B cell (primary cell): ENCODE data around the gene PGM1. TPM values are rescaled to one million over a fixed set of nuclear protein-coding genes. Genes with fewer than 3 reads are reported as not detected.

Experiments used
- ATAC-seq: fragments of 200-7000 bp; cut with Tn5 transposase; one replicate; pipeline ENCODE4 v1.10.0; 2021; ENCODE audit warnings: low read depth, mild to moderate bottlenecking, moderate number of reproducible peaks, moderate library complexity
- CTCF ChIA-PET: fragments of 350-600 bp; sonication (Branson Sonifier 250); formaldehyde crosslinking; loops from one replicate; lab custom pipeline; 2021; ENCODE audit warnings: antibody characterized with exemption, inconsistent platforms; lab: Charles Lee
- POLR2A ChIA-PET: fragments of 350-600 bp; sonication (Branson Sonifier 250); formaldehyde crosslinking; loops from one replicate; lab custom pipeline; 2021; ENCODE audit warnings: antibody characterized with exemption; lab: Charles Lee
- DNase-seq: peaks from one replicate; pipeline ENCODE4 v3.0.0; 2013
- H2AFZ ChIP-seq: 2 replicates; pipeline ENCODE4 v1.6.1; 2012; ENCODE audit warnings: mild to moderate bottlenecking, low read depth, low read length; ENCODE audit not compliant: insufficient read depth, poor library complexity, severe bottlenecking
- H3K27ac ChIP-seq, 2 donors: 1 replicate in 1 of 2; 2 replicates in 1 of 2; pipeline ENCODE4 v1.5.1; 2012 to 2013; ENCODE audit warnings: low read length in 2 of 2, mild to moderate bottlenecking in 2 of 2, moderate library complexity in 1 of 2
- H3K27me3 ChIP-seq, 4 experiments: fragments of 200-600 bp in 1 of 4; sonication (generic) in 1 of 4; replicated peaks in 1 of 4; 1 replicate in 2 of 4; 2 replicates in 2 of 4; pipeline versions ENCODE4 v1.6.1 to v1.7.0; 2013 to 2016; ENCODE audit warnings: low read length in 3 of 4, mild to moderate bottlenecking in 2 of 4, mixed read lengths in 1 of 4, moderate library complexity in 1 of 4; ENCODE audit not compliant: insufficient read depth in 4 of 4, control insufficient read depth in 3 of 4; ENCODE audit errors: control extremely low read depth in 1 of 4
- H3K36me3 ChIP-seq, 2 experiments: replicated peaks in 1 of 2; 1 replicate in 1 of 2; 2 replicates in 1 of 2; pipeline versions ENCODE4 v1.6.1 to v1.7.1; 2013; ENCODE audit warnings: low read length in 1 of 2; ENCODE audit not compliant: insufficient read depth in 2 of 2, control insufficient read depth in 1 of 2; ENCODE audit errors: control extremely low read depth in 1 of 2, extremely low read depth in 1 of 2
- H3K4me1 ChIP-seq, 2 donors: fragments of 200-600 bp in 1 of 2; sonication (generic) in 1 of 2; 1 replicate in 1 of 2; 2 replicates in 1 of 2; pipeline versions ENCODE4 v1.5.1 to v1.6.1; 2013 to 2017; ENCODE audit warnings: low read length in 2 of 2; ENCODE audit not compliant: control insufficient read depth in 2 of 2, insufficient read depth in 2 of 2
- H3K4me2 ChIP-seq: replicated peaks from 2 replicates; pipeline ENCODE3; 2012; ENCODE audit warnings: mild to moderate bottlenecking, low read depth, low read length; ENCODE audit not compliant: poor library complexity, severe bottlenecking
- H3K4me3 ChIP-seq, 5 experiments: fragments of 200-600 bp in 1 of 5; sonication (generic) in 1 of 5; 1 replicate in 3 of 5; 2 replicates in 2 of 5; pipeline versions ENCODE4 v1.5.1 to v1.7.0; 2011 to 2016; ENCODE audit warnings: low read length in 4 of 5, mild to moderate bottlenecking in 4 of 5, low read depth in 2 of 5, control low read depth in 1 of 5, moderate library complexity in 1 of 5; ENCODE audit not compliant: insufficient read depth in 1 of 5; ENCODE audit errors: control extremely low read depth in 1 of 5, extremely low read depth in 1 of 5
- H3K79me2 ChIP-seq: fragments of 200-600 bp; sonication (generic); one replicate; pipeline ENCODE4 v1.6.0; 2016; ENCODE audit warnings: low read length; ENCODE audit not compliant: control insufficient read depth, insufficient read depth
- H3K9ac ChIP-seq: fragments of 200-600 bp; sonication (generic); 2 replicates; pipeline ENCODE4 v1.6.1; 2017; ENCODE audit warnings: mild to moderate bottlenecking, low read length, moderate library complexity
- H3K9me3 ChIP-seq, 3 donors: one replicate each; pipeline versions ENCODE4 v1.6.1 to v1.7.1; 2013; ENCODE audit warnings: low read length in 2 of 3; ENCODE audit not compliant: control insufficient read depth in 2 of 3, insufficient read depth in 1 of 3; ENCODE audit errors: control extremely low read depth in 1 of 3
- H4K20me1 ChIP-seq: 2 replicates; pipeline ENCODE4 v1.6.0; 2012; ENCODE audit warnings: mild to moderate bottlenecking, low read length; ENCODE audit not compliant: insufficient read depth, control insufficient read depth, poor library complexity, severe bottlenecking
- H3K27ac Mint-ChIP-seq: one replicate; pipeline ENCODE4 v1.8.0; 2021; ENCODE audit warnings: mixed read lengths
- H3K27me3 Mint-ChIP-seq: one replicate; pipeline ENCODE4 v1.8.0; 2021; ENCODE audit warnings: mixed read lengths
- H3K4me1 Mint-ChIP-seq: one replicate; pipeline ENCODE4 v1.8.0; 2021; ENCODE audit warnings: mixed read lengths
- H3K4me3 Mint-ChIP-seq: one replicate; pipeline ENCODE4 v1.8.0; 2021; ENCODE audit warnings: mixed read lengths
- H3K9me3 Mint-ChIP-seq: one replicate; pipeline ENCODE4 v1.8.0; 2022; ENCODE audit warnings: mixed read lengths; ENCODE audit not compliant: insufficient read depth
- CTCF ChIP-seq: fragments of 200-600 bp; IDR thresholded peaks from one replicate; pipeline ENCODE4 v1.8.0; 2022; ENCODE audit warnings: antibody characterized with exemption, mild to moderate bottlenecking
- EZH2 ChIP-seq: IDR thresholded peaks from 2 replicates; pipeline ENCODE4 v1.6.1; 2012; ENCODE audit warnings: borderline replicate concordance, low read depth, mild to moderate bottlenecking, moderate library complexity, low read length; ENCODE audit not compliant: insufficient read depth, poor library complexity, severe bottlenecking
- WGBS: methylation state at CpG from one replicate; pipeline ENCODE4 v1.1.5; 2013; ENCODE audit warnings: missing lambda C conversion rate; ENCODE audit not compliant: insufficient coverage; 5-methylcytosine and 5-hydroxymethylcytosine counted together
- intact Hi-C: fragments of 100-400 bp; cut with micrococcal nuclease; formaldehyde crosslinking; loops from one replicate; pipeline ENCODE4 v1.10.0; 2022
- polyA plus RNA-seq: library from polyadenylated mRNA; depleted of rRNA; stranded (reverse); fragments of >200 nt; gene quantifications from 2 replicates; pipeline ENCODE4 v1.2.3, GENCODE V29; 2012
- total RNA-seq, 2 donors: library from RNA; stranded (reverse); fragments of 120-200 nt in 1 of 2; gene quantifications; 1 replicate in 1 of 2; 2 replicates in 1 of 2; pipeline versions ENCODE4 v1.2.3 to v1.2.4, GENCODE V29; 2013 to 2022

The PGM1 gene
- total and polyA plus RNA-seq, 2 donors (not counting 1 experiment from before 2014, with no cell fraction given): 4.2 to 13.2 TPM

- Histone ChIP-seq H3K4me2 (no peak overlapping the region), H3K27ac (no peak overlapping the region), H3K79me2 (no peaks in the 10 kb centered on the region), H3K9ac (no peak overlapping the region), H4K20me1 (no peaks in the 10 kb centered on the region), H3K27me3 (no peaks in the 10 kb centered on the region), H3K4me3 (no peak overlapping the region), H2AFZ (no peak overlapping the region), H3K4me1 (no peaks in the 10 kb centered on the region), H3K36me3 (peaks cover 0 to 2% of the 10 kb centered on the region in 2 experiments), H3K9me3 (no peaks in the 10 kb centered on the region)
- H3K27me3 Mint-ChIP-seq: no peaks in the 10 kb centered on the region
- no peaks in the 10 kb centered on the region for H3K9me3 Mint-ChIP-seq
- TF ChIP-seq EZH2 (no peak), CTCF (no peak)
- intact Hi-C loops: loop anchor here (10.0 kb wide), 1 partner anchor 1212 kb away; no protein-coding TSS in a partner anchor
- DNase-seq: no peak
- CTCF ChIA-PET: interaction anchor here (0.6 to 5.0 kb wide), 6 partner anchors 30 to 634 kb away, joined by 3 to 20 read pairs (median 4); no protein-coding TSS in a partner anchor
- no peak overlapping the region for H3K27ac Mint-ChIP-seq
- H3K4me3 Mint-ChIP-seq: no peak overlapping the region
- no peaks in the 10 kb centered on the region for H3K4me1 Mint-ChIP-seq
- POLR2A ChIA-PET: no interaction called here
- no peak for ATAC-seq
Measured at GRCh38 chr1:63612971-63613370, 19.8 kb downstream of the PGM1 start.

- intact Hi-C loops: loop anchor here (1.0 to 10.0 kb wide), 6 partner anchors 41 to 1209 kb away; no protein-coding TSS in a partner anchor
- no peak overlapping the region for H3K9ac ChIP-seq
- no peaks in the 10 kb centered on the region for H3K27me3 ChIP-seq
- H3K79me2 ChIP-seq: no peaks in the 10 kb centered on the region
- TF ChIP-seq EZH2 (no peak), CTCF (peak; percentile 91)
- ChIA-PET POLR2A (no interaction called here), CTCF (interaction anchor here (0.8 to 4.7 kb wide), 13 partner anchors 8 to 1057 kb away, joined by 3 to 68 read pairs (median 5); no protein-coding TSS in a partner anchor)
- H3K9me3 ChIP-seq: no peaks in the 10 kb centered on the region
- H2AFZ ChIP-seq: no peak overlapping the region
- Mint-ChIP-seq H3K9me3 (no peaks in the 10 kb centered on the region), H3K27ac (no peak overlapping the region), H3K4me1 (no peaks in the 10 kb centered on the region), H3K4me3 (no peak overlapping the region), H3K27me3 (no peaks in the 10 kb centered on the region)
- DNase-seq (peak; percentile 80), ATAC-seq (peak; percentile 71)
- H3K36me3 ChIP-seq: peaks cover 0 to 2% of the 10 kb centered on the region in 2 experiments
- WGBS: 92% methylated on average over 2 of the region's 6 CpGs
- H3K4me1 ChIP-seq: no peaks in the 10 kb centered on the region
- no peak overlapping the region for H3K4me3 ChIP-seq
- H3K27ac ChIP-seq: no peak overlapping the region
- no peaks in the 10 kb centered on the region for H4K20me1 ChIP-seq
- no peak overlapping the region for H3K4me2 ChIP-seq
Measured at GRCh38 chr1:63615768-63616420, 22.7 kb downstream of the PGM1 start.
